ENCODE results near the gene BTBD16.

DNA sequence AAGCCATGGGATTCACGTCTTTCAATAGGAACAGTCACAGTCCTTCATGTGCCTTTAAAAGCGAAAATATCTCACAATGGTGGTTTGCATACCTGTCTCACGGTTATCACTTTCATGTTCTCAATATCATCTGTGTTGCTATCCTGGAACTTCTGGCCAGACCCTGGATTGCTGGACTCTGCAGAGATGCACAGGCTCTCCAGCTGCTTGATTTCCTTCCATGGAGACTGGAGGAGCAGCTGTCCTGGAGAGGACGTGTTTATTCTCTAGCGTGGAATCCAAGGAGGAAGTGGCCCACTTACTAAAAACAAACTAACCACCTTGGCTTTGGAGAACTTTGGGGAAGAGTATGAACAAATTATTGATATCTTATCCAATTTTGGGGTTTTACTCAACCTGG lies 16.5 kb downstream of the BTBD16 start:
- TF ChIP-seq GATA3 (IDR thresholded peaks at IDR 0.05; ENCODE audit: low read depth, low read length) (no peak), GATA2 (IDR thresholded peaks at IDR 0.05; ENCODE audit: low read depth, low read length) (no peak)

All from SH-SY5Y (cell line).